OCI-LY3 (cell line): ENCODE data around the gene MUC12.

Experiments used
- H2AFZ ChIP-seq: fragments of 200-600, 300-600 bp; shearing (Covaris generic); 2 replicates; pipeline ENCODE4 v1.6.0; 2014; ENCODE audit warnings: antibody characterized with exemption, low read depth, low read length
- H3K27ac ChIP-seq: fragments of 200-600, 300-600 bp; sonication (generic); 2 replicates; pipeline ENCODE4 v1.5.1; 2014; ENCODE audit warnings: mild to moderate bottlenecking, low read length, moderate library complexity, mixed read lengths
- H3K27me3 ChIP-seq: fragments of 200-600, 300-600 bp; sonication (generic); 2 replicates; pipeline ENCODE4 v1.6.1; 2014; ENCODE audit warnings: low read depth, low read length, mixed read lengths
- H3K36me3 ChIP-seq: fragments of 200-600, 300-600 bp; sonication (generic); replicated peaks from 2 replicates; pipeline ENCODE3; 2014; ENCODE audit warnings: low read depth, low read length, mixed read lengths
- H3K4me1 ChIP-seq: fragments of 300-600, 200-600 bp; sonication (generic); 2 replicates; pipeline ENCODE4 v1.6.1; 2014; ENCODE audit warnings: low read length, mixed read lengths
- H3K4me2 ChIP-seq: fragments of 200-600, 300-600 bp; sonication (generic); 2 replicates; pipeline ENCODE4 v1.6.1; 2014; ENCODE audit warnings: low read length, mixed read lengths
- H3K4me3 ChIP-seq: fragments of 300-600, 200-600 bp; sonication (generic); 2 replicates; pipeline ENCODE4 v1.5.1; 2014; ENCODE audit warnings: antibody characterized with exemption, mild to moderate bottlenecking, low read length, moderate library complexity
- H3K79me2 ChIP-seq: fragments of 300-600, 200-600 bp; shearing (Covaris generic); 2 replicates; pipeline ENCODE4 v1.6.1; 2014; ENCODE audit warnings: mild to moderate bottlenecking, low read length, mixed read lengths
- H3K9ac ChIP-seq: fragments of 300-600, 200-600 bp; shearing (Covaris generic); 2 replicates; pipeline ENCODE4 v1.6.0; 2014; ENCODE audit warnings: mild to moderate bottlenecking, low read length, moderate library complexity
- H3K9me3 ChIP-seq: fragments of 200-600, 300-600 bp; shearing (Covaris generic); 2 replicates; pipeline ENCODE4 v1.6.1; 2014; ENCODE audit warnings: low read length, mixed read lengths; ENCODE audit not compliant: insufficient read depth
- H4K20me1 ChIP-seq: fragments of 200-600, 300-600 bp; sonication (generic); 2 replicates; pipeline ENCODE4 v1.6.1; 2016; ENCODE audit warnings: low read length, mixed read lengths; ENCODE audit not compliant: insufficient read depth
- CTCF ChIP-seq: fragments of 200-600, 300-600 bp; sonication (generic); IDR thresholded peaks from 2 replicates; pipeline ENCODE4 v1.5.1; 2014; ENCODE audit warnings: antibody characterized with exemption, low read length, low read depth
- EZH2phosphoT487 ChIP-seq: fragments of 200-600 bp; shearing (Covaris generic); IDR thresholded peaks from 2 replicates; pipeline ENCODE4 v1.6.1; 2018; ENCODE audit warnings: antibody characterized with exemption, mixed run types, low read depth

MUC12 gene

GRCh38 chr7:100967292-100967863 is 2.0 kb upstream of the MUC12 start:
- H3K36me3 ChIP-seq = no peaks in the 10 kb centered on the region
- no peaks in the 10 kb centered on the region for H4K20me1 ChIP-seq
- no peak overlapping the region for H3K9ac ChIP-seq
- H3K9me3 ChIP-seq = no peaks in the 10 kb centered on the region
- no peak overlapping the region for H2AFZ ChIP-seq
- H3K27ac ChIP-seq = no peak overlapping the region
- no peaks in the 10 kb centered on the region for H3K4me1 ChIP-seq
- no peak overlapping the region for H3K4me2 ChIP-seq
- peaks cover 18% of the 10 kb centered on the region for H3K27me3 ChIP-seq
- no peaks in the 10 kb centered on the region for H3K79me2 ChIP-seq
- TF ChIP-seq CTCF (no peak), EZH2phosphoT487 (no peak)
- no peak overlapping the region for H3K4me3 ChIP-seq

- Histone ChIP-seq H3K27ac (no peak overlapping the region), H3K9ac (no peak overlapping the region), H3K4me1 (no peaks in the 10 kb centered on the region), H3K27me3 (peaks cover 22% of the 10 kb centered on the region), H2AFZ (no peak overlapping the region), H3K79me2 (no peaks in the 10 kb centered on the region), H3K4me3 (no peak overlapping the region), H3K4me2 (no peak overlapping the region), H4K20me1 (no peaks in the 10 kb centered on the region), H3K36me3 (no peaks in the 10 kb centered on the region), H3K9me3 (no peaks in the 10 kb centered on the region)
- TF ChIP-seq CTCF = no peak
Measured at GRCh38 chr7:100968031-100968430, 1.3 kb upstream of the MUC12 start.

- Histone ChIP-seq H3K9ac (no peak overlapping the region), H4K20me1 (no peaks in the 10 kb centered on the region), H3K27ac (no peak overlapping the region), H3K4me3 (no peak overlapping the region), H3K27me3 (peaks cover 19% of the 10 kb centered on the region), H2AFZ (no peak overlapping the region), H3K79me2 (no peaks in the 10 kb centered on the region), H3K36me3 (no peaks in the 10 kb centered on the region), H3K9me3 (no peaks in the 10 kb centered on the region), H3K4me1 (no peaks in the 10 kb centered on the region), H3K4me2 (no peak overlapping the region)
- no peak for TF ChIP-seq EZH2phosphoT487
- TF ChIP-seq CTCF = no peak
Measured at GRCh38 chr7:100968650-100969049, 715 bp upstream of the MUC12 start.

- Histone ChIP-seq H3K9ac (no peak overlapping the region), H2AFZ (no peak overlapping the region), H3K9me3 (no peaks in the 10 kb centered on the region), H3K36me3 (no peaks in the 10 kb centered on the region), H3K4me2 (no peak overlapping the region), H3K4me1 (no peaks in the 10 kb centered on the region), H3K27me3 (peaks cover 23% of the 10 kb centered on the region), H4K20me1 (no peaks in the 10 kb centered on the region), H3K79me2 (no peaks in the 10 kb centered on the region), H3K4me3 (no peak overlapping the region), H3K27ac (no peak overlapping the region)
- TF ChIP-seq CTCF (no peak), EZH2phosphoT487 (no peak)
Measured at GRCh38 chr7:100971111-100972001, 2.0 kb downstream of the MUC12 start.
